H7 (cell line): ENCODE results near the gene CST5. TPM values are rescaled to one million over a fixed set of nuclear protein-coding genes. Genes with fewer than 3 reads are reported as not detected.
A peak's percentile ranks its signal among the peaks of the same experiment; 100 is the strongest.
"Not testable (repeated sequence)": the region's sequence is repeated elsewhere in the genome, so short reads cannot be mapped to it uniquely, and the experiment has no call there.

Source experiments
- DNase-seq: peaks from one replicate; pipeline ENCODE4 v3.0.0; 2012
- H3K27me3 ChIP-seq: 2 replicates; pipeline ENCODE4 v1.6.0; 2011; ENCODE audit warnings: mild to moderate bottlenecking, low read length; ENCODE audit not compliant: control insufficient read depth, insufficient read depth
- H3K36me3 ChIP-seq: replicated peaks from 2 replicates; pipeline ENCODE4 v1.5.1; 2011; ENCODE audit warnings: low read length; ENCODE audit not compliant: control insufficient read depth, insufficient read depth
- H3K4me3 ChIP-seq: 2 replicates; pipeline ENCODE4 v1.5.1; 2011; ENCODE audit warnings: low read depth, mild to moderate bottlenecking, control low read depth, low read length, moderate library complexity; ENCODE audit not compliant: insufficient read depth
- total RNA-seq: library from RNA; depleted of rRNA; stranded (reverse); fragments of >200 nt; shearing (Covaris generic); gene quantifications from 2 replicates; pipeline ENCODE4 v1.2.3, GENCODE V29; 2014; rRNA removed

Gene CST5
- total RNA-seq, 1 experiment from 2014 or later, result not detected

- Histone ChIP-seq H3K36me3 (no peaks in the 10 kb centered on the region), H3K27me3 (no peaks in the 10 kb centered on the region), H3K4me3 (no peak overlapping the region)
- DNase-seq, result no peak
Measured at GRCh38 chr20:23835716-23836115, 43.8 kb downstream of the CST5 start.

GRCh38 chr20:23832775-23833513, 46.6 kb downstream of the CST5 start:
- no peak for DNase-seq
- no peaks in the 10 kb centered on the region for H3K27me3 ChIP-seq

GRCh38 chr20:23831961-23832360, 47.6 kb downstream of the CST5 start:
- not testable (repeated sequence) for H3K27me3 ChIP-seq, H3K36me3 ChIP-seq, DNase-seq, H3K4me3 ChIP-seq

More at GRCh38 chr20:23832775-23833513, 46.6 kb downstream of the CST5 start:
- no peaks in the 10 kb centered on the region for H3K36me3 ChIP-seq
- H3K4me3 ChIP-seq, result no peak overlapping the region

- Histone ChIP-seq H3K4me3 (no peak within 1 kb of the TSS), H3K27me3 (no peaks in the 10 kb centered on the region), H3K36me3 (no peaks in the 10 kb centered on the region)
- peak; percentile 57 for DNase-seq
Measured at GRCh38 chr20:23826541-23827021, 53.0 kb downstream of the CST5 start, which contains the start of gene CST2. Gene CST2 (minus strand): TSS chr20:23826729. CDS start chr20:23826660, 69 bp downstream.

Other genes with a start within 250 kb of the CST5 start
- gene CST3, start 241.8 kb downstream of the CST5 start, total RNA-seq, result 68.5 and 104 TPM in 2 replicates
- not detected in 2 replicates for gene CST4, start 190.7 kb downstream of the CST5 start, total RNA-seq
- gene CST1, start 128.8 kb downstream of the CST5 start, total RNA-seq, result 10.5 and 46.0 TPM in 2 replicates
- not detected in 2 replicates for gene CST2, start 53.0 kb downstream of the CST5 start, total RNA-seq
- not detected in 2 replicates for gene GGTLC1, start 109.0 kb upstream of the CST5 start, total RNA-seq